HG03280 (cell line): ENCODE measurements around the gene RNASET2.
"Not testable (repeated sequence)": the region's sequence is repeated elsewhere in the genome, so short reads cannot be mapped to it uniquely, and the experiment has no call there.

Source experiments
- ATAC-seq: cut with Tn5 transposase; IDR thresholded peaks from one replicate; pipeline ENCODE4 v1.9.1; 2021; ENCODE audit warnings: mild to moderate bottlenecking, moderate library complexity; ENCODE audit not compliant: unreplicated experiment

The RNASET2 gene

DNA sequence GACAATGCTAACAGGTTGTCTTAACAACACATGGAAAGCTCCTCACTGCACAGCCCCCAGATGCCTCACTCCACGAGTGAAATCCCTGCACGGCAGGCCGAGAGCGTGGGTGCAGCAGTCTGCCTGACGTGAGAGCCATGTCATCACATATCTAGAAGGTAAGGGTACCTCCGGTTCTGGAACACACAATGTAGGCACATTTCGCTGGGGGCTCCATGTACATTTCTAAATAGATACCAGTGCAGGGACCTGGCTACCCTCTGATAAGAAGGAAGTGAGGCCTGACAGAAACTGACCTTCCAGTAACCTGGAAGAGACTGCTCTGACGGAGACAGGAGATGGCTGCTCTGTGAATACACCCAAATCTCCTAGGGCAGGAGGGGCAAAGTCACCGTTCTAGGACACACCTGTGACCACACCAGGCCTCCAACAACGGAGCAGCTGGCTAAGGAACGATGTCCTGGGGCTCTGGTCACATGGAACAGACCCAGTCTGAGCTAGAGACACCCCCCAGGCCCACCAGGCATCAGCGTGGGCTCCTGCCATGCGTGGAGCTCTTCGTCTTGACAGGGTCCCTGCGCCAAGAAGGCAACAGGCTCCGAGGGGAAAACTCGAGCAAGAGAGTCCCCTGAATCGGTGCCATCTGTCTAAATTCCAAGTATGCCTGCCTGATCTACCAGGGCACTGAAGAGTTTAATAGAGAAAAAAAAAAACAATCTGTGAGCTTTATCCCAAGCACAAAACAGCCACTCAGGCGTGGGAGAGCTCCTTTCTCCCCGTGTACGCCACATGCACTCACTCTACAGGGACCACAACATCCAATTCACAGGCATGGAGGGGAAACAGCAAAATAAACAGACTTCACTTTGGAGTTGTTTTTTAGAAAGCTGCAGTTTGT, 27.5 kb downstream of the RNASET2 start:
- ATAC-seq, result no peak

DNA sequence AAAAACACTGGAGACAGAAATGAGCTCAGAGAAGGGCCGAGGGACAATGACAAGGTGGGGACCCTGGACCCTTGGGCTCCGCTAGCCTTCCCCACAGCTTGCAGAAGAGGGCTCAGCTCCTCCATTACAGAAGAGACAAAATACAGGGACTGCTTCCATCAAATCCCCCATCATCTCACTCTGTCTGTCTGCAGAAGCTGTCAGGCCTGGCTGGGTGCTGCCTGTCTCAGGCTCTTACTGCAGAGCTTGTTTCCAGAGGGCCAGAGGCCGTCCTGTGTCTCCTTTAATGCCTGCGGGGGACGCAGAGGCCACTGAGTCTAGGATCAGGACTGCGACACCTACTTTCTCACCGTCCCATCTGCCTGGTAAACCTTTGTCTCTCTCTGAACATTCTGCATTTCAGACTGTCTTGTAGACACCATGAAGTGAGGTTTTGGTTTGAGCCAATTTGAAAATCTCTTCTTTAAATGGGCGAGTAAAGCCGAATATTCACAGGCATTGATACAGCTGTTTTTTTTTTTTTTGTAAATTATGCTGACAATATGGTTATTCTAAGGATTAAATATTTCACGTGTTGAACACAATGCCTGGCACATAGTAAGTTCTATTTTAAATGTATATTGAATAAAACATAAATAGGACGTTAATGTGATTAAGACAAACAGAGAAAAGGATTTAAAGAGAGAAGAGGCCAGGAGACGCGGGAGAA, 28.3 kb downstream of the RNASET2 start:
- ATAC-seq, result no peak

GRCh38 chr6:166927240-166927934, 29.0 kb downstream of the RNASET2 start:
- no peak for ATAC-seq

DNA sequence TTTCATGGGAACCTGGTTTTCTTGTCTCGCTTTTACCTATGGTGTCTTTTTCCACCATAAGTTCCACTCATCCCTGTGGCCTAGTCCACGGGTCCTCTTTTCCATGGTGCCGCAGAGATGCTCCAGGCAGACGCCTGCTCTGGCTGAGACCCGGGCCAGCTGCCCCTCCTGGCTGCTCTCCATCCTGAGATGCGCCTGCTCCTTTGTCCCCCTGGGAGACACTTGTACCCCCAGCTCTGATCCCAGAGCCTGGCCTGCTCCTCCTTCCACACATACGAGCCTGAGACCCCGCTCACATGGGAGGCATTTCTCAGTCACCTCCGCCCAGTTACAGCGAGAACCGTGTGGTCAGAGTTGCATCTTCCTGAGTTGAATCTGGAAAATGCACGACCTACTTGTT, 29.6 kb downstream of the RNASET2 start:
- no peak for ATAC-seq

- no peak for ATAC-seq
Measured at GRCh38 chr6:166925141-166925996, 31.0 kb downstream of the RNASET2 start.

GRCh38 chr6:166924531-166924930, 31.8 kb downstream of the RNASET2 start:
- ATAC-seq, result no peak

GRCh38 chr6:166922937-166923336, 33.4 kb downstream of the RNASET2 start:
- no peak for ATAC-seq

DNA sequence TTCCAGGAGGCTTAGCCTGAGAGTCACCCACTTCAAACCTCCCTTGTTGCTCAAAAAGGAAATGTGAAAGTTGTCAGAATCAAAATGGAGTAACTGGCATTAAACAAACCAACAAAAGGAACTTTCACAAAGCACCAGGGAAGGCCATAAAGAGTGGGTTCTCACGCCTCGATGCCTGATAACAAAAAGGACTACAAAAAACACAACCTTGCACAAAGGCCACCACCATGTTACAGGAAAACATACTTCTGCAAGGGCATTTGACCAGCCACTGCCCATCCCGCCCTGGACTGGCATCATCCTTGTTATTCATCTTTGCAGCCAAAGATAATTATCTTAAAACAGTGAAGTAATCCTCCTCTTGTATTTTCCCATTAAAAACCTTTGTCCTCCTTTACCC, 34.8 kb downstream of the RNASET2 start:
- no peak for ATAC-seq

- no peak for ATAC-seq
Measured at GRCh38 chr6:166916824-166917223, 39.5 kb downstream of the RNASET2 start.

DNA sequence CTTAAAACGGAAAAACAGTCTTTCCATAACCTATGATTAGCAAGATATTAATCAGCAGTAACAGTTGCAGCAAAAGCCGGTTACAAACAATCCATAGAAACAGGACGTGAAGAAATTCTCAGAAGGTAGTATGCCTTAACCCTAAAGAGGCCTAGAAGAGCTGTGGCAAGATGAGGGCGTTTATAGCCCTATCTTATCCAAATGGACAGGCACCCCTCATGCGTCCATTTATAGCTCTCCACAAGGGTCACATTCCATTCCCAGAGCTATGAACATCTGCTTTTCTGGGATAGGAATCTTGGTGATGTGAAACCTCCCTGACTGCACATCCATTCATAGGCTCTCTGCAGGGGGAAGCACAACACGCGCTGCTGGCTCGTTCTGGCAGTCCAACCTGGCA, 40.9 kb downstream of the RNASET2 start:
- ATAC-seq, result not testable (repeated sequence)

GRCh38 chr6:166914952-166915351, 41.4 kb downstream of the RNASET2 start:
- ATAC-seq, result not testable (repeated sequence)

- ATAC-seq, result no peak
Measured at GRCh38 chr6:166911248-166911677, 45.1 kb downstream of the RNASET2 start.

DNA sequence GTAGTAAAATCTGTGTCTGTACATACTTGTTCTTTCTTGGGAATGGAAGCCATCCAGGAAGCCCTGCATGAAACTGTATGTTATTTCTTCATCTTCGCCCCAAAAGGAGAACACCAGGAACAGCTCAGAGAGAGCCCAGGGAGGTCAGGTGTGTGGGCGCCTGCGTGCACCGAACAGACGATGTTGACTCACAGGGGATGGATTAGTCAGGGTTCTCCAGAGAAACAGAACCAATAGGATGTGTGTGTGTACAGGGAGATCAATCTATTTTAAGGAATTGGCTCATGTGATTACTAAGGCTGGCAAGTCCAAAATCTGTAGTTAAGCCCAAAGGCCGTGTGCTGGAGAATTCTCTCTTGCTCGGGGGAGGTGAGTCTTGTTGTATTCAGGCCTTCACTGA, 45.7 kb downstream of the RNASET2 start:
- ATAC-seq, result no peak

DNA sequence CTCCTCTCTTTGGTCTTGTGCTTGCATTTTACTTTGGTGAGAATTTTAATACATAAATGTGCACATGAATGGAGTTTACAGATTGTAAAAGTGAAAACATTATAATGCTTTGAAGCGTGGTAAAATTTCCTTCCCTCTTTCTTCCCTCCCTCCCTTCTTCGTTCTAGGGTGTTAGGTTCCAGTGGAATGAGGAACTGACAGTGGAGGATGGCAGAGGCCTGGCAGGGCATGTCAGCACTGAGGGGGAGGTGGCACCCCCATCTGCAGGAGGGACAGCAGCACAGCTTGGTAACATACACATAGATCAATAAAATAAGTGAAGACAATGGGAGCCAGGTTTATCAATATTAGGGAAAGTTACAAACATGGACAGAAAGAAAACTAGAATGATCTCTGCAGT, 47.5 kb downstream of the RNASET2 start:
- no peak for ATAC-seq

DNA sequence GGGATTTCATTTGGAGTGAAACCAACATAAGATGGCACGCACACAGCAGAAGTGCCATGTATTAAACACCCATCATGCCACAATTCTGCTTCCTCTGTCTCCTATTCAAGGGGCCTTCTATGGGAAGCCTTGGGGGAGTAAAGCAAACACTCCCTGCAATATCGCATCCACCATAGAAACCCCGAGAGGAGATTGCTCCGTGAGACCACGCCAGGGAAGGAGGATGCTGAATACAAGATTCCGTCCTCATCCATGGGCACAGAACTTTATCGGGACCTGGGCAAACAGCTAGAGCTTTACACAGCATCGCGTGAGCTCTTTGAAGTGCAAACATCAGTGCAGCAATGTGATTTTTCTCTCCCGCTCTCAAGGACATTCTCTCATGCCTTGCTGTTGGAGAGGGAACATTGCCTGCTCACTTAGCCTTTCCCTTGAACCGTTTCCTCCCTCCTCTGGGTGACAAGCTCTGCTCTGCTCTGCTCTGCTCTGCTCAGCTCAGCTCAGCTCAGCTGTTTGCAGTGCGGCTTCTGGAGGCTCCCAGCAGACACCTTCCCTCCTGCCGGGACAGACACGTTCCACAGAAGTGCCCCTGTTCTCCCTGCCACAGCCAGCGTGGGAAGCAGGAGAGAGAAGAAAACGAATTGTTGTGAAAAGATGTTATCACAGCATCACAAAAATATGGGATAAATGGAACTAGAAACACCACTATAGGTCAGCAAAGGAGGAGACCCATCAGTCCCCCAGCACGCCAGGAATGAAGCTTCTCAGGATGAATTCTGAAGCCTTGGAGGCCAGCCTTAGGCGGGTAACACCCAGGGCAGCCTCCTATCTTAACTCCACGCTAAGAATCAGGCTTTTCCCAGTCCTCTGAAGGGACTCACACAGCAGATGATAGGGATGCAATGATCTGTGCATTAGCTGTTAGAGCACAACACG, 48.2 kb downstream of the RNASET2 start:
- no peak for ATAC-seq

GRCh38 chr6:166907373-166907841, 48.9 kb downstream of the RNASET2 start:
- peak; percentile 89 for ATAC-seq

GRCh38 chr6:166906376-166907044, 49.8 kb downstream of the RNASET2 start:
- ATAC-seq, result no peak

DNA sequence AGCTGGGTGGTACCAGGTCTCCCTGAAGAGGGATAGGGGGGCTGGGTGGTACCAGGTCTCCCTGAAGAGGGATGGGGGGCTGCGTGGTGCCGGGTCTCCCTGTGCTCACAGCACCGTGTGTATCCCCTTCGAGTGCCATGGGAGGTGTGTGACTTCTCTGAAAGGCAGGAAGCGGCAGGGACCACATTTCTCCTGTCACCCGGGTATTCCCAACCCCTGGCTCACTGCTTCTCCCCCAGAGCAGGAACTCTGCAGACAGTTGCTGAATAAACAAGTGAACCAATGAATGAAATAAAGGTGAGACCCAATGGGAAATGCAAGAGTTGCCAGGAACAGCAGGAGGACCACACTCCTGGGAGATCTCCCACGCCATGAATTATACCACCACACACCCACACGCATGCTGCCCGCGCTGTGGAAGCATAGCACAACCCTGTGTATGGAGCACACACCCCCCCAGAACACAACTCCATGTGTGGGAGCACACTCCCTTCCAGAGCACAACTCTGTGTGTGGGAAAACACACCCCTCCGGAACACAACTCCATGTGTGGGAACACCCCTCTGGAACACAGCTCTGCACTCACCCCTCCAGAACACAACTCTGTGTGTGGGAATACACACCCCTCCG, 50.7 kb downstream of the RNASET2 start:
- ATAC-seq, result no peak
